Gastrocnemius medialis (tissue), 4 donors: Measurements from ENCODE around the gene CDC5L. TPM values are rescaled to one million over a fixed set of nuclear protein-coding genes. Genes with fewer than 3 reads are reported as not detected.

Experiments used
- ATAC-seq, 2 donors: fragments of 150-250 bp; one replicate each; pipeline ENCODE4 v1.9.1; 2016
- DNase-seq, 2 donors: peaks; one replicate each; pipeline ENCODE4 v3.0.0-alpha.2; 2019
- H3K27ac ChIP-seq, 4 donors: fragments of 200-600 bp; sonication (generic); 1 replicate in 1 of 4; 2 replicates in 3 of 4; pipeline ENCODE4 v1.5.1; 2016 to 2018; ENCODE audit warnings: mild to moderate bottlenecking in 2 of 4, moderate library complexity in 1 of 4
- H3K27me3 ChIP-seq, 3 donors: fragments of 200-600 bp; sonication (generic) in 2 of 3; 1 replicate in 1 of 3; 2 replicates in 2 of 3; pipeline versions ENCODE4 v1.5.1 to v1.6.0; 2016 to 2019; ENCODE audit warnings: mild to moderate bottlenecking in 1 of 3, moderate library complexity in 1 of 3
- H3K36me3 ChIP-seq, 2 donors: fragments of 200-600 bp; sonication (generic) in 1 of 2; one replicate each; pipeline ENCODE4 v1.5.1; 2017 to 2018
- H3K4me1 ChIP-seq, 2 donors: fragments of 200-600 bp; sonication (generic) in 1 of 2; one replicate each; pipeline ENCODE4 v1.5.1; 2016 to 2017; ENCODE audit warnings: mild to moderate bottlenecking in 2 of 2
- H3K4me3 ChIP-seq, 4 donors: fragments of 200-600 bp; sonication (generic) in 3 of 4; 1 replicate in 1 of 4; 2 replicates in 3 of 4; pipeline ENCODE4 v1.5.1; 2016 to 2019; ENCODE audit warnings: mild to moderate bottlenecking in 2 of 4
- H3K9me3 ChIP-seq, 3 donors: fragments of 200-600 bp; sonication (generic) in 2 of 3; 1 replicate in 1 of 3; 2 replicates in 2 of 3; pipeline ENCODE4 v1.5.1; 2016 to 2019
- POLR2A ChIP-seq, 2 donors: fragments of 450-650 bp; IDR thresholded peaks; one replicate each; pipeline ENCODE4 v1.6.1; 2017; ENCODE audit warnings: antibody characterized with exemption in 2 of 2, mild to moderate bottlenecking in 2 of 2, moderate library complexity in 2 of 2
- in situ Hi-C, 4 donors: fragments of 200-750 bp; cut with MboI; loops; one replicate each; pipeline versions ENCODE4 v1.15.0 to v1.8.0; 2017; ENCODE audit warnings: low sequenced_read_pairs in 4 of 4
- intact Hi-C: fragments of 100-400 bp; cut with DNase I; formaldehyde crosslinking; loops from one replicate; pipeline ENCODE4 v1.15.1; 2023; ENCODE audit warnings: low total_unique reads
- total RNA-seq, 4 donors: library from RNA; depleted of rRNA; stranded (reverse); fragments of >200 nt; gene quantifications; one replicate each; pipeline versions ENCODE4 v1.1.0 to v1.2.3, GENCODE V29; 2016
- TF ChIP-seq, protein P1 (sequence below), 5 experiments: fragments of 450-650 bp in 3 of 5; fragments of 200-600 bp in 2 of 5; sonication (generic) in 2 of 5; IDR thresholded peaks in 4 of 5; conservative IDR thresholded peaks in 1 of 5; 1 replicate in 4 of 5; 2 replicates in 1 of 5; pipeline ENCODE4 v1.5.1; 2016 to 2019; ENCODE audit warnings: antibody characterized with exemption in 5 of 5, mild to moderate bottlenecking in 3 of 5, moderate library complexity in 3 of 5

CDC5L gene
- total RNA-seq, 4 donors from 2014 or later: 26.3 to 30.3 (median 27.7) TPM

DNA sequence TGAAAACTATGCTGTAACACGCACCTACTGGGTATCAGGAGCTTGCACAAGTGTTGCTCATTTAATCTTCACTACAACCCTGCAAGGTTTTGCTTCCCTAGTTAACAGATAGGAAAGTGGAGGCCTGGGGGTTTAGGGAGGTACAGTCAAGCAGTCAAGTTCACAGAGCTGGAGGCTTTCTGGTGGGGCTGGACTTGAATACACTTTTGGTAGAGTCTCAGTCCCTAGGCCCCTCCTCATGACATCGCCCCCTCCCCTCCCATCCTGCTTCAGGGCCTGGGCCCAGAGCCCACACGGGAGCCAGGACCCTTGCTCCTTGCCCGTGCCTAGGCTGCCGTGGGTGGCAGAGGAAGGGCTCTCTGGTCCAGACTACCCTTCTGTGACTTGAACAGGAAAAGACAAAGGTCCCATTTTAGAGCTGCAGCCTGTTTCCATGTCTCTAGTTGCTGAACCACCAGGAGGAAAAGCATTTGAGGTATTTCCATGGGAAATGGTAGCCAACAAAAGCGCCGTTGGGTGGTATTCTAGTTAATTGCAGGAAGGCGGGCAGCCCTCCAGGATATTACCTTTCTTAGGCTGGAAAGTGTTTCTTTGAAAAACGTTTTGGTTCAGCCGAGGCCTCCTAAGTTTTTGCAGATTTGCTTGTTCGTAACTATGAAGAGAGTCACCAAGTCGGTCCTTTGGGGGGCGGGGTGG, 84.9 kb downstream of the CDC5L start:
- Histone ChIP-seq H3K27ac (no peak overlapping the region), H3K9me3 (no peaks in the 10 kb centered on the region), H3K27me3 (no peaks in the 10 kb centered on the region), H3K4me3 (no peak overlapping the region), H3K36me3 (no peaks in the 10 kb centered on the region), H3K4me1 (peaks cover 24 to 40% of the 10 kb centered on the region in 2 donors)
- TF ChIP-seq, protein P1, sequence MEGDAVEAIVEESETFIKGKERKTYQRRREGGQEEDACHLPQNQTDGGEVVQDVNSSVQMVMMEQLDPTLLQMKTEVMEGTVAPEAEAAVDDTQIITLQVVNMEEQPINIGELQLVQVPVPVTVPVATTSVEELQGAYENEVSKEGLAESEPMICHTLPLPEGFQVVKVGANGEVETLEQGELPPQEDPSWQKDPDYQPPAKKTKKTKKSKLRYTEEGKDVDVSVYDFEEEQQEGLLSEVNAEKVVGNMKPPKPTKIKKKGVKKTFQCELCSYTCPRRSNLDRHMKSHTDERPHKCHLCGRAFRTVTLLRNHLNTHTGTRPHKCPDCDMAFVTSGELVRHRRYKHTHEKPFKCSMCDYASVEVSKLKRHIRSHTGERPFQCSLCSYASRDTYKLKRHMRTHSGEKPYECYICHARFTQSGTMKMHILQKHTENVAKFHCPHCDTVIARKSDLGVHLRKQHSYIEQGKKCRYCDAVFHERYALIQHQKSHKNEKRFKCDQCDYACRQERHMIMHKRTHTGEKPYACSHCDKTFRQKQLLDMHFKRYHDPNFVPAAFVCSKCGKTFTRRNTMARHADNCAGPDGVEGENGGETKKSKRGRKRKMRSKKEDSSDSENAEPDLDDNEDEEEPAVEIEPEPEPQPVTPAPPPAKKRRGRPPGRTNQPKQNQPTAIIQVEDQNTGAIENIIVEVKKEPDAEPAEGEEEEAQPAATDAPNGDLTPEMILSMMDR (IDR thresholded peaks at IDR 0.05 in 4 of 5, conservative IDR thresholded peaks at IDR 0.05 in 1 of 5): no peak
- TF ChIP-seq POLR2A (IDR thresholded peaks at IDR 0.05): no peak
- in situ Hi-C loops: loop anchor here in 2 of 4 donors (10.0 to 25.0 kb wide), 2 partner anchors 1242 to 1440 kb away; no protein-coding TSS in a partner anchor
- no peak for ATAC-seq
- DNase-seq: no peak
- intact Hi-C loops: no loop called here

DNA sequence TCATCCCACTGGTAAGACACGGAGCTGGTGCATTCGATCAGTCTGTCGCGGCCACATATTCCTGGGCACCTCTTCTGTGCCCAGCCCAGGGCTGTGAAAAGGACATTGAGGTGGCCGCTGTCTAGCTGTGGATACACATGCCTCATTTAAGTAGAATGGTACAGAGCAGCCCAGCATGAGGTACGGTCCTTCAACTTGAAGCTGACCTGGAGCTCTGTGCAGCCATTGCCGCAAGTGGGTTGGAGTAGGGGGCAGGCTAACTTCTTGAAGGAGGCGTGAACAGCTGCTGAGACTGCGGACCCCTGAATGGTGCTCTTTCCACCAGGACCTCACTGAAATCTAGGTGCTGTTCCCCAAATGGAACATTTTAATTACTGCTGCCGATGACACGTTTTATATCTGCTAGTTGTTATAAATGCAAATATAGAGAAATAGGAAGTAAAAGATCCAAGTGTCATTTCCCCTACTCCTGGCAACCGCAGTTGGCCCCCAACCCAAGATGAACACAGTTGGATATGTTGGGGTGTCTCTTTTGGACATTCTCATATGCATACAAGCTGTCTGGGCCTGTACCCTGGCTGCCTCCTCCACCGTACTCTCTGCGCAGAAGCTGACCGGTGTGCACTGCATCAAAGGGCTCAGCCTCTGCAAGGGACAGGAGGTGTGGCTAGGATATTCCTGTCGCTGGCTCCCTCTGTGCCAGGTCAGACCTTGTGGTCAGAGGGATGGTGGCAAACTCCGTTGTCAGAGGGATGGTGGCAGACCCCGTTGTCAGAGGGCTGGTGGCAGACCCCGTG, 86.1 kb downstream of the CDC5L start:
- no peak overlapping the region for H3K4me3 ChIP-seq
- ATAC-seq: no peak
- no peaks in the 10 kb centered on the region for H3K9me3 ChIP-seq
- no peaks in the 10 kb centered on the region for H3K36me3 ChIP-seq
- H3K27me3 ChIP-seq: no peaks in the 10 kb centered on the region
- in situ Hi-C loops: loop anchor here in 2 of 4 donors (10.0 to 25.0 kb wide), 2 partner anchors 1241 to 1439 kb away; no protein-coding TSS in a partner anchor
- peaks cover 32 to 52% of the 10 kb centered on the region in 2 donors for H3K4me1 ChIP-seq
- no peak for DNase-seq
- intact Hi-C loops: loop anchor here (2.0 kb wide), 1 partner anchor 21 kb away; no protein-coding TSS in a partner anchor
- TF ChIP-seq, protein P1 (IDR thresholded peaks at IDR 0.05 in 4 of 5, conservative IDR thresholded peaks at IDR 0.05 in 1 of 5): no peak
- TF ChIP-seq POLR2A (IDR thresholded peaks at IDR 0.05): no peak
- H3K27ac ChIP-seq: no peak overlapping the region

DNA sequence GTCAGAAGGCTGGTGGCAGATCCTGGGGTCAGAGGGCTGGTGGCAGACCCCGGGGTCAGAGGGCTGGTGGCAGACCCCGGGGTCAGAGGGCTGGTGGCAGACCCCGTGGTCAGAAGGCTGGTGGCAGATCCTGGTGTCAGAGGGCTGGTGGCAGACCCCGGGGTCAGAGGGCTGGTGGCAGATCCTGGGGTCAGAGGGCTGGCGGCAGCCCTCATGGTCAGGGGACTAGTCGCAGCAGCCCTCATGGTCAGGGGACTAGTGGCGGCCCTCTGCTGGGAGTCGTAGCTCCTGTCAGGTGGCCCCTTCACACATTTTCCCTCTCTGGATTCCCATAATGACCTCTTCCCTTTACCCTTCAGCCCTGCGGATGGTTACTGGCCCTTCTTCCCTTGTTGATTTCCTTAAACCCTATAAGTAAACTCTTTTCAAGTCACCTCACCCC, 86.7 kb downstream of the CDC5L start:
- DNase-seq (no peak), ATAC-seq (no peak)
- TF ChIP-seq, protein P1 (IDR thresholded peaks at IDR 0.05 in 4 of 5, conservative IDR thresholded peaks at IDR 0.05 in 1 of 5): no peak
- no peak for TF ChIP-seq POLR2A (IDR thresholded peaks at IDR 0.05)
- H3K27ac ChIP-seq: no peak overlapping the region
- no peaks in the 10 kb centered on the region for H3K9me3 ChIP-seq
- in situ Hi-C loops (loop anchor here in 2 of 4 donors (10.0 to 25.0 kb wide), 2 partner anchors 1241 to 1438 kb away; no protein-coding TSS in a partner anchor), intact Hi-C loops (loop anchor here (2.0 kb wide), 1 partner anchor 21 kb away; no protein-coding TSS in a partner anchor)
- H3K36me3 ChIP-seq: no peaks in the 10 kb centered on the region
- no peak overlapping the region for H3K4me3 ChIP-seq
- peaks cover 33 to 52% of the 10 kb centered on the region in 2 donors for H3K4me1 ChIP-seq
- no peaks in the 10 kb centered on the region for H3K27me3 ChIP-seq

DNA sequence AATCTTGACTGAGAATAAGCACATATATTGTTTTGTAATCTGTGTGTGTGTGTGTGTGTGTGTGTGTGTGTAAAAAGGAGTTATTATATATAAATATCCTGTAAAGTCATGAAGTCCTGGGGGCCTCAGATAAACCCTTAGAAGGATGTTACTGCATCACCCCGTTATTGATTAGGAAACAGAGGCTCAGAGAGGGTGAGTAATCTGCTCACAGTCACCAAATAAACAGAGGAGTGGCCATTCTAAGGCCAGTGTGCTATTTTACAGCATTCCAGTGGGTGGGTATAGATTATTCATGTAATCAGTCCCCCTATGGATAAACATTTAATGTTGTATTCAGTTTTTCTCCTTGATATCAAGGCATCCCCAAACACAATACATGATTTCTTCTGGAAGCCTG, 87.1 kb downstream of the CDC5L start:
- in situ Hi-C loops: loop anchor here (10.0 to 25.0 kb wide), 4 partner anchors 163 to 1438 kb away; no protein-coding TSS in a partner anchor
- no peak for ATAC-seq
- H3K27me3 ChIP-seq: no peaks in the 10 kb centered on the region
- H3K9me3 ChIP-seq: no peaks in the 10 kb centered on the region
- no peak for TF ChIP-seq POLR2A (IDR thresholded peaks at IDR 0.05)
- TF ChIP-seq, protein P1 (IDR thresholded peaks at IDR 0.05 in 4 of 5, conservative IDR thresholded peaks at IDR 0.05 in 1 of 5): no peak
- H3K4me1 ChIP-seq: peaks cover 33 to 52% of the 10 kb centered on the region in 2 donors
- intact Hi-C loops: loop anchor here (2.0 to 5.0 kb wide), 4 partner anchors 20 to 1448 kb away; no protein-coding TSS in a partner anchor
- H3K27ac ChIP-seq: no peak overlapping the region
- no peaks in the 10 kb centered on the region for H3K36me3 ChIP-seq
- DNase-seq: no peak
- no peak overlapping the region for H3K4me3 ChIP-seq
